ENCODE data around the gene ABHD12B. TPM values are rescaled to one million over a fixed set of nuclear protein-coding genes. Genes with fewer than 3 reads are reported as not detected.

Gene ABHD12B
- total and polyA plus RNA-seq, 2 donors (not counting 3 experiments of a cell fraction or from before 2014, with no cell fraction given): not detected

DNA sequence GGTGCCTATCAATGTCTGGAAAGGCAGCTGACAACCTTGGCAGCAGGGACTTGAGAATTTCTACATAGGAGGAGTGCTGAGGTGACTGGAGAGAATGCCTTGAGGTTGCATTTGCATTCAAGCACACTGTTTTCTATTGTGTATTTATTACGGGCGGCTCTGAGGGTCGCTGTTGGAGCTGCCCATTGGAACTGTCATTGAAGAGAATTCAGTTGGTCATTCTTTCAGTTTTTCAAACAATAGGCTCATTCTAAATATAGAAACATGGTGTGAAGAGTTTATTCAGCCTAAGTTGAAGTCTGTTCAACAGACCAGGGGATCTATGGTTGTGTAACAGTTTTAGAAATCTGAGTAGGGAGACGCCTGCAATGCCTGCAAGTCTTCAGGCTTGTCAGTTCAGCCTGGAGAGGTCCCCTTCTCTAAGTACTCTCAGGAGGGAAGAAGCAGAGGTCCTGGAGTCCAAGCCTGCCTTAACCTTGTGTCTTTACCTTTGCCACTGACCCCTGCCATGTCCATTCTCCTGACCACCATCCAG, 9.8 kb upstream of the ABHD12B start:
- peaks cover 0 to 2% of the 10 kb centered on the region in 2 experiments for H3K27me3 ChIP-seq (ENCODE audit: control insufficient read depth in 2 of 2, insufficient read depth in 2 of 2, low read length in 2 of 2)
- H2AFZ ChIP-seq (ENCODE audit: low read depth, low read length): no peak overlapping the region
- no peak overlapping the region for H3K9ac ChIP-seq (replicated peaks; ENCODE audit: extremely low read depth, insufficient read depth, low read length)
- H4K20me1 ChIP-seq (replicated peaks; ENCODE audit: control insufficient read depth, extremely low read depth, insufficient read depth, low read length): no peaks in the 10 kb centered on the region
- DNase-seq (ENCODE audit: low read depth, low spot score) (no peak), FAIRE-seq (no peak)
- H3K9me3 ChIP-seq (replicated peaks; ENCODE audit: control insufficient read depth, insufficient read depth, low read length): no peaks in the 10 kb centered on the region
- no peak overlapping the region for H3K27ac ChIP-seq (ENCODE audit: insufficient read depth, low read depth, low read length)
- no peaks in the 10 kb centered on the region for H3K79me2 ChIP-seq (ENCODE audit: control insufficient read depth, insufficient read depth, low read length)
- dilution Hi-C loops (cut with MboI; ENCODE audit: extremely low pct_ligation_motif_present, low sequenced_read_pairs): no loop called here
- ChIA-PET CTCF (interaction anchor here (0.7 to 1.3 kb wide), 5 partner anchors 22 to 261 kb away, joined by 3 to 4 read pairs (median 3); no protein-coding TSS in a partner anchor), POLR2A (no interaction called here)
- no peak overlapping the region for H3K4me2 ChIP-seq (ENCODE audit: insufficient read depth, low read length)
- TF ChIP-seq, protein P1, sequence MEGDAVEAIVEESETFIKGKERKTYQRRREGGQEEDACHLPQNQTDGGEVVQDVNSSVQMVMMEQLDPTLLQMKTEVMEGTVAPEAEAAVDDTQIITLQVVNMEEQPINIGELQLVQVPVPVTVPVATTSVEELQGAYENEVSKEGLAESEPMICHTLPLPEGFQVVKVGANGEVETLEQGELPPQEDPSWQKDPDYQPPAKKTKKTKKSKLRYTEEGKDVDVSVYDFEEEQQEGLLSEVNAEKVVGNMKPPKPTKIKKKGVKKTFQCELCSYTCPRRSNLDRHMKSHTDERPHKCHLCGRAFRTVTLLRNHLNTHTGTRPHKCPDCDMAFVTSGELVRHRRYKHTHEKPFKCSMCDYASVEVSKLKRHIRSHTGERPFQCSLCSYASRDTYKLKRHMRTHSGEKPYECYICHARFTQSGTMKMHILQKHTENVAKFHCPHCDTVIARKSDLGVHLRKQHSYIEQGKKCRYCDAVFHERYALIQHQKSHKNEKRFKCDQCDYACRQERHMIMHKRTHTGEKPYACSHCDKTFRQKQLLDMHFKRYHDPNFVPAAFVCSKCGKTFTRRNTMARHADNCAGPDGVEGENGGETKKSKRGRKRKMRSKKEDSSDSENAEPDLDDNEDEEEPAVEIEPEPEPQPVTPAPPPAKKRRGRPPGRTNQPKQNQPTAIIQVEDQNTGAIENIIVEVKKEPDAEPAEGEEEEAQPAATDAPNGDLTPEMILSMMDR (IDR thresholded peaks at IDR 0.05; ENCODE audit: extremely low read depth in 1 of 2, insufficient read depth in 1 of 2, low read depth in 1 of 2, low read length in 2 of 2): no peak
- TF ChIP-seq MYC (IDR thresholded peaks at IDR 0.05; ENCODE audit: low read depth, low read length) (no peak), JUN (IDR thresholded peaks at IDR 0.05; ENCODE audit: borderline replicate concordance, insufficient read depth, insufficient read length, low read depth) (no peak), EZH2 (IDR thresholded peaks at IDR 0.05; ENCODE audit: borderline replicate concordance, low read depth, low read length, severe bottlenecking) (no peak), POLR2AphosphoS5 (IDR thresholded peaks at IDR 0.05; ENCODE audit: insufficient read depth, low read depth, low read length) (no peak), FOS (IDR thresholded peaks at IDR 0.05; ENCODE audit: borderline replicate concordance, insufficient read depth, low read length) (no peak), GATA2 (IDR thresholded peaks at IDR 0.05; ENCODE audit: insufficient read depth, insufficient read length, low read depth, low read length) (no peak), POLR2A (IDR thresholded peaks at IDR 0.05; ENCODE audit: low read depth, low read length) (no peak)
- TF ChIP-seq, protein P2, sequence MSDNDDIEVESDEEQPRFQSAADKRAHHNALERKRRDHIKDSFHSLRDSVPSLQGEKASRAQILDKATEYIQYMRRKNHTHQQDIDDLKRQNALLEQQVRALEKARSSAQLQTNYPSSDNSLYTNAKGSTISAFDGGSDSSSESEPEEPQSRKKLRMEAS (IDR thresholded peaks at IDR 0.05; ENCODE audit: insufficient read depth, insufficient read length): no peak
- no peaks in the 10 kb centered on the region for H3K9me1 ChIP-seq (replicated peaks; ENCODE audit: control insufficient read depth, extremely low read depth, insufficient read depth, low read length)
- H3K36me3 ChIP-seq (ENCODE audit: control insufficient read depth in 2 of 2, extremely low read depth in 1 of 2, insufficient read depth in 2 of 2, low read length in 2 of 2): no peaks in the 10 kb centered on the region
- no TSS peak for BruUV-seq (replicated peaks)
- H3K4me1 ChIP-seq (ENCODE audit: control insufficient read depth, extremely low read depth, insufficient read depth, low read length): peaks cover 15% of the 10 kb centered on the region
- intact Hi-C loops (cut with micrococcal nuclease): no loop called here
- H3K4me3 ChIP-seq (replicated peaks in 1 of 3; ENCODE audit: insufficient read depth in 1 of 3, low read depth in 1 of 3, low read length in 3 of 3): no peak overlapping the region
